ENCODE results near the gene YPEL1. TPM values are rescaled to one million over a fixed set of nuclear protein-coding genes. Genes with fewer than 3 reads are reported as not detected.

The YPEL1 gene
- total and polyA plus RNA-seq, 11 donors: 2.5 to 10.0 (median 7.3) TPM

DNA sequence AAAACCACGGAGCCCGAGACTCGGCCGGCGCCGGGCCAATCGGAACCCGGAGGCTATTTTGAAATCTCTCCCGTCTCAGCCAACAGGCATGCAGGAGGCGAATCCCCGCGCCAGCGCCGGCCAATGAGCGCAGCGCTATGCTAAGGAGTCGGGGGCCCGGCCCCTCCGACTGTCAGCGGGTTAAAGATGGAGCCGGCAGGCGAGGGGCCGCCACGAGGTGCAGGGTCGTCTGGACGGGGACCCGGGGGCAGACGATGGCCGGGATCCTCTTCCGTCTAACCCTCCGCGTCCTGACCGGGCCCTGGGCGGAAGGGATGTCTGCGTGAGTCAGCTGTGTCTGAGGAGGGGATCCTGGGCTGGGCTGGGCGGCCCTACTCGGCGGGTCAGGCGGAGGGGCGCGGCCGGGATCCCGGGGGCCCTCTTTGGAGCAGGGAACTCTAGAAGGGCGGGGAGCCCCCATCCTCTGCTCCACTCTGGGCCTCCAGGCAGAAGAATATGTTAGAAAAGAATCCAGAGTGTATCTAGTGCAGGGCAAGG is 83.5 kb downstream of the YPEL1 start:
- H3K27ac ChIP-seq: peak overlapping the region in 3 of 12 donors; percentile 0 to 42 (median 3)
- ATAC-seq (peak; percentile 82 to 94 (median 92)), DNase-seq (peak; percentile 87 to 94 (median 89))
- WGBS, 4 donors: 0% methylated on average over 19 to 44 of the region's 44 CpGs
- intact Hi-C loops (cut with DNase I): loop anchor here in 1 of 10 donors (5.0 kb wide), 1 partner anchor 50 kb away; no protein-coding TSS in a partner anchor
- H3K36me3 ChIP-seq: peaks cover 0 to 16% (median 0%) of the 10 kb centered on the region in 9 donors
- H3K4me1 ChIP-seq: peaks cover 0 to 23% (median 18%) of the 10 kb centered on the region in 12 donors
- H3K4me3 ChIP-seq: peak overlapping the region; percentile 37 to 83 (median 60)
- TF ChIP-seq POLR2A (IDR thresholded peaks at IDR 0.05): no peak
- TF ChIP-seq, protein P1, sequence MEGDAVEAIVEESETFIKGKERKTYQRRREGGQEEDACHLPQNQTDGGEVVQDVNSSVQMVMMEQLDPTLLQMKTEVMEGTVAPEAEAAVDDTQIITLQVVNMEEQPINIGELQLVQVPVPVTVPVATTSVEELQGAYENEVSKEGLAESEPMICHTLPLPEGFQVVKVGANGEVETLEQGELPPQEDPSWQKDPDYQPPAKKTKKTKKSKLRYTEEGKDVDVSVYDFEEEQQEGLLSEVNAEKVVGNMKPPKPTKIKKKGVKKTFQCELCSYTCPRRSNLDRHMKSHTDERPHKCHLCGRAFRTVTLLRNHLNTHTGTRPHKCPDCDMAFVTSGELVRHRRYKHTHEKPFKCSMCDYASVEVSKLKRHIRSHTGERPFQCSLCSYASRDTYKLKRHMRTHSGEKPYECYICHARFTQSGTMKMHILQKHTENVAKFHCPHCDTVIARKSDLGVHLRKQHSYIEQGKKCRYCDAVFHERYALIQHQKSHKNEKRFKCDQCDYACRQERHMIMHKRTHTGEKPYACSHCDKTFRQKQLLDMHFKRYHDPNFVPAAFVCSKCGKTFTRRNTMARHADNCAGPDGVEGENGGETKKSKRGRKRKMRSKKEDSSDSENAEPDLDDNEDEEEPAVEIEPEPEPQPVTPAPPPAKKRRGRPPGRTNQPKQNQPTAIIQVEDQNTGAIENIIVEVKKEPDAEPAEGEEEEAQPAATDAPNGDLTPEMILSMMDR (IDR thresholded peaks at IDR 0.05): no peak
- H3K27me3 ChIP-seq: peaks cover 0 to 5% (median 0%) of the 10 kb centered on the region in 9 donors
- H3K9me3 ChIP-seq: no peaks in the 10 kb centered on the region

DNA sequence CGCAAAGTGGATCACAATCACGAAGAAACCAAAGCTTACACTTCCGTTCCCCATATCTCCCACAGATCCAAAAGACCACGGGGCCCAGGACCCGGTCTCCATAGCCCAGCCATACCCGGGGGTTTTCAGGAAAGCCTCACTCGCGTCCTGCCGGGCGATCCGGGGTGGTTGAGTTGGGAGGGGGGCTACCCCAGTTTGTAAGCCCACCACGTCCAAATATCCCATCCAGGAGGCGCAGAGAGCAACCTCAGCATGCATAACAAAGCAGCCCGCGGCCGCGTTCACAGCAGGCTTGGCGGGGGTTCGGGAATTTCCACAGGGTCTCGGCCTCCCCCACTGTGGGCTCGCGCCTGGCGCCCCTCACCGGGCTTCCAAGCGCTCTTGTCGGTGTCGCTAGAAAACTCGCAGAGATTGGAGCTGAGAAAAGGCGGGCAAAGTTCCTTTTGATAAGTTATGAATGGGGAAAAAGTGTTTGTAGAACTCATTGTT is 84.0 kb downstream of the YPEL1 start:
- H3K36me3 ChIP-seq: peaks cover 0 to 17% (median 0%) of the 10 kb centered on the region in 9 donors
- H3K27me3 ChIP-seq: no peaks in the 10 kb centered on the region
- H3K4me1 ChIP-seq: peaks cover 0 to 26% (median 18%) of the 10 kb centered on the region in 12 donors
- ATAC-seq: peak; percentile 1 to 19 (median 15)
- intact Hi-C loops (cut with DNase I): loop anchor here in 1 of 10 donors (5.0 kb wide), 1 partner anchor 49 kb away; no protein-coding TSS in a partner anchor
- peak overlapping the region; percentile 37 to 83 (median 60) for H3K4me3 ChIP-seq
- TF ChIP-seq, protein P1 (IDR thresholded peaks at IDR 0.05): no peak
- TF ChIP-seq POLR2A (IDR thresholded peaks at IDR 0.05): no peak
- no peak for DNase-seq
- 0 to 1% (median 1%) methylated on average over 14 to 29 of the region's 29 CpGs for WGBS, 4 donors
- peak overlapping the region in 2 of 12 donors; percentile 0 to 42 for H3K27ac ChIP-seq
- no peaks in the 10 kb centered on the region for H3K9me3 ChIP-seq

DNA sequence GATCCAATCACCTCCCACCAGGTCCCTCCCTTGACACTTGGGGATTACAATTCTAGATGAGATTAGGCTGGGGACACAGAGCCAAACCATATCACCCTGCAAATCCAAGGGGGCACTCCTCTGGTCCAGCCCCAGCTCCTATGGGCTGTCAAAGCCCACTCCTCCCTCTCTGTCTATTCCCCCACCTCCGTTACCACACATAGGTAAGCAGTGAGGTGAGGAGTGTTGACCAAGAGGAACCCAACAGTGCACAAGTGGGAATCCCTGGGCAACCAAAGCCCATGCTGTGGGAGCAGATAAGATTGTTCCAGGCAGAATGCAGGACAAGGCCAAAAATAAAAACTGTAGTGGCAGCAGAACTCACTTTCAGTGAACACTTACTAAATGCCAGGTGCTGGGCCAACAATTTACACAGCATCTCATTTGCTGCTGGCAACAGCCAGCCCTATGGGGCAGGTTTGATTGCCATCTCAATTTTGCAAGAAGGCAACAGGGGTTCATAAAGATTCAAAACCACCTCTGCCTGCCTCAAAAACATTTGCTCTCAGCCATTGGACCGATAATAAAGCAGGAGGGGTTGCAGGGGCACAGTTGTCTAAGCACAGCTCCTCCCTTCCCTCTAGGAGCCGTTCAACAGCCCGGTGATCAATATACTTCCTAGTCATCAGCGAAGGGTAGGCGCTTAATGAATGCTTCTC is 84.6 kb downstream of the YPEL1 start:
- TF ChIP-seq, protein P1 (IDR thresholded peaks at IDR 0.05): no peak
- no peak for TF ChIP-seq POLR2A (IDR thresholded peaks at IDR 0.05)
- Histone ChIP-seq H3K9me3 (no peaks in the 10 kb centered on the region), H3K4me3 (peak overlapping the region in 10 of 12 donors; percentile 46 to 83 (median 62)), H3K4me1 (peaks cover 0 to 30% (median 18%) of the 10 kb centered on the region in 12 donors), H3K27me3 (no peaks in the 10 kb centered on the region), H3K36me3 (peaks cover 0 to 22% (median 0%) of the 10 kb centered on the region in 9 donors), H3K27ac (no peak overlapping the region)
- ATAC-seq (peak; percentile 17 to 35 (median 33)), DNase-seq (no peak)
- intact Hi-C loops (cut with DNase I): loop anchor here in 1 of 10 donors (5.0 kb wide), 1 partner anchor 49 kb away; no protein-coding TSS in a partner anchor
- WGBS, 4 donors: 10 to 19% (median 15%) methylated on average over 6 of the region's 6 CpGs

DNA sequence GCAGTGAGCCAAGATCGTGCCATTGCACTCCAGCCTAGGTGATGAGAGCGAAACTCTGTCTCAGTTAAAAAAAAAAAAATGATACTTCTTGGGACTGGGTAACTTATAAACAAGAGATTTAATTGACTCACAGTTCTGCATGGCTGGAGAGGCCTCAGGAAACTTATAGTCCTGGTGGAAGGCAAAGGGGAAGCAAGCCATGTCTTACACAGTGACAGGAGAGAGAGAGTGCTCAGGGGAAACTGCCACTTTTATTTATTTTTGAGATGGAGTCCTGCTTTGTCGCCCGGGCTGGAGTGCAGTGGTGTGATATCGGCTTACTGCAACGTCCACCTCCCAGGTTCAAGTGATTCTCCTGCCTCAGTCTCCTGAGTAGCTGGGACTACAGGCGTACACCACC is 85.3 kb downstream of the YPEL1 start:
- no peak overlapping the region for H3K27ac ChIP-seq
- intact Hi-C loops (cut with DNase I): loop anchor here in 1 of 10 donors (5.0 kb wide), 1 partner anchor 48 kb away; no protein-coding TSS in a partner anchor
- WGBS, 4 donors: 94 to 97% (median 96%) methylated on average over 7 of the region's 7 CpGs
- H3K9me3 ChIP-seq: no peaks in the 10 kb centered on the region
- DNase-seq (no peak), ATAC-seq (no peak)
- no peaks in the 10 kb centered on the region for H3K27me3 ChIP-seq
- TF ChIP-seq, protein P1 (IDR thresholded peaks at IDR 0.05): no peak
- TF ChIP-seq POLR2A (IDR thresholded peaks at IDR 0.05): no peak
- H3K36me3 ChIP-seq: peaks cover 0 to 26% (median 4%) of the 10 kb centered on the region in 9 donors
- no peak overlapping the region for H3K4me3 ChIP-seq
- H3K4me1 ChIP-seq: peaks cover 0 to 30% (median 18%) of the 10 kb centered on the region in 12 donors

Measured in heart left ventricle (tissue), 16 donors.